Skin of body (tissue), 2 donors: Measurements from ENCODE around the gene ABI3BP. TPM values are rescaled to one million over a fixed set of nuclear protein-coding genes. Genes with fewer than 3 reads are reported as not detected.

Experiments used
- DNase-seq: peaks from one replicate; lab custom pipeline; 2025; lab: John Stamatoyannopoulos, UW
- total RNA-seq: library from RNA; depleted of rRNA; stranded (reverse); fragments of >200 nt; gene quantifications from one replicate; pipeline ENCODE4 v1.2.3, GENCODE V29; 2014

Gene ABI3BP
- total RNA-seq, 1 donor from 2014 or later, result 51.0 TPM

GRCh38 chr3:100743535-100743934 lies 249.7 kb downstream of the ABI3BP start:
- DNase-seq, result no peak

- DNase-seq, result no peak
These were observed 253.0 kb downstream of the ABI3BP start for GRCh38 chr3:100740207-100740606.

DNA sequence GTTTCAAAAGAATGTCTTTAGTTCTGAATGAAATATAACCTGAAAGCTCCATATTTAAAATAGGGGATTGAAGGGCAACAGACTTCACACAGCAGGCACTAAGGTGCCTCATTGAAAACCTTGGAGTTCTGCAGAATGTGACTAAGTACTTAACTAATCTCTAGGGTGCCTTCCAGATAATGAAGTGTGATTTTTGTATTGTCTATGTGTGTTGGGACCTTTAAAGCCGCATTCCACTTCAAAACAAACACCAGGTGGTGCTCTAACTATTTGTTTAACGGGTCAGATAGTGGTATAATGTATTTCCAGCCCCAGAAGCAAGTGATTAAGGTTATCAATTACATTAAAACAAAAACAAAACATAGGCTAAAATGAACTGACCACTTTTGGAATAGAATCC lies 255.9 kb downstream of the ABI3BP start:
- peak; percentile 7 for DNase-seq

DNA sequence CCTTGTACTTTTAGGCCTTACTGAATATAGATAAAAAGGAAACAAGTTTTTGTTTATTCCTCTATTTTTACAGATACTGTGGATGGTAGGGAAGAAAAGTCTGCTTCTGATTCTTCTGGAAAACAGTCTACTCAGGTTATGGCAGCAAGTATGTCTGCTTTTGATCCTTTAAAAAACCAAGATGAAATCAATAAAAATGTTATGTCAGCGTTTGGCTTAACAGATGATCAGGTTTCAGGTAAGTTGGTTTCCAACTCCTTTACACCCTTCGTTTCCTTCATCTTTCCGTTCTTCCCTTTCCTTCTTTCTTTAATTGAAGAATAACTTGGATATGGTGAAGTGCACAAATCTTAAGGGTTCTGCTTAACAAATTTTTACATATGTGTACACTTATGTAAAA lies 260.8 kb downstream of the ABI3BP start:
- DNase-seq, result no peak

GRCh38 chr3:100730524-100730923 lies 262.7 kb downstream of the ABI3BP start:
- DNase-seq, result no peak

DNA sequence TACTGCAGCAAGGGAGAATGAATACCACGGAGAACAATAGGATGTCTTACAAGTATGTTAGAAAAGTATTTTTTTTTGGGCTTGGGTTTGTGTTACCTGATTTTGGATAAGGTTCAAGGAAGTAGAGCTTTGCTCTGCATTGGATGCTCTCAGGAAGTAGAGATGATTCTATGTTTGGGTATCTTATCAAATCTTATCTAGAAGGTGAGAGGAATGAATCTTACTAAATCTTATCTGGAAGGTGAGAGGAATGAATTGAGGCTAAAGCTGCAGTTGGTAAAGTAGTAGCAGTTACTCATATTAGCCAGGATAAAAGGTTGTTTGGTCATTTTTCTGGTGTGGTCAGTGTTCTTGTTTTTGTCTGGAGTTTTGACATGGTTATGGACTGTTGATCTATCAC lies 266.5 kb downstream of the ABI3BP start:
- no peak for DNase-seq

DNA sequence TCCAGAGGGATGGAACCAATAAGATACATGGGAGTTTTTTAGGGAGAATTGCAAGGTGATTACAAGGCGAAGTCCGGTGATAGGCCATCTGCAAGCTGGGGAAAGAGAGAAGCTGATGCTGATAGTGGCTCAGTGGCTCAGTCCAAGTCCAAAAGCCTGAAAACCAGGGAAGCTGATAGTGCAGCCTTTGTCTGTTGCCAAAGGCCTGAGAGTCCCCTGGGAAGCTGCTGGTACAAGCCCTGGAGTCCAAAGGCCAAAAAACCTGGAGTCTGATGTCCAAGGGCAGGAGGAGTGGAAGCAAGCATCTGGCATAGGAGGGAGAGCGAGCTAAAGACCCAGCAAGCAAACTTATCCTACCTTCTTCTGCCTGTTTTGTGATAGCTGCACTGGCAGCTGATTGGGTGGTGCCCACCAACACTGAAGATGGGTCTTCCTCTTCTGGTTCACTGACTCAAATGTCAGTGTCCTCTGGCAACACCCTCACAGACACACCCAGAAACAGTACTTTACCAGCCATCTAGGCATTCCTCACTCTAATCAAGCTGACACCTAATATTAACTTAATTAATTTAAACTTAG lies 267.2 kb downstream of the ABI3BP start:
- DNase-seq, result no peak

DNA sequence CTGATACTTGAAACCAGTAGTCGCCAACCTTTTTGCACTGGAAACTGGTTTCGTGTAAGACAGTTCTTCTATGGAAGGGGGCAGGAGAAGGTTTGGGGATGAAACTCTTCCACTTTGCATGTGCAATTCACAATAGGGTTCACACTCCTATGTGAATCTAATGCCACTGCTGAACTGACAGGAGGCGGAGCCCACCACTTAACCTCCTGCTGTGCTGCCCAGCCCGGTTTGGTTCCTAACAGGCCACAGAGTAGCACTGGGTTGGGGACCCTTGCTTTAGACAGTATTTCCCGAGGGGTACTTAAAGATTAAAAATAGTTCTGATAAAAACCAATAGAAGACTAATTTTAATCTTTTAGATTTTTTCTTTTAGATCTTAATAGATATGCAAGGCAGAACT lies 272.8 kb downstream of the ABI3BP start:
- DNase-seq, result no peak

- no peak for DNase-seq
These were observed 274.1 kb downstream of the ABI3BP start for GRCh38 chr3:100719136-100719535.

GRCh38 chr3:100717637-100718487 lies 275.4 kb downstream of the ABI3BP start:
- DNase-seq, result no peak

DNA sequence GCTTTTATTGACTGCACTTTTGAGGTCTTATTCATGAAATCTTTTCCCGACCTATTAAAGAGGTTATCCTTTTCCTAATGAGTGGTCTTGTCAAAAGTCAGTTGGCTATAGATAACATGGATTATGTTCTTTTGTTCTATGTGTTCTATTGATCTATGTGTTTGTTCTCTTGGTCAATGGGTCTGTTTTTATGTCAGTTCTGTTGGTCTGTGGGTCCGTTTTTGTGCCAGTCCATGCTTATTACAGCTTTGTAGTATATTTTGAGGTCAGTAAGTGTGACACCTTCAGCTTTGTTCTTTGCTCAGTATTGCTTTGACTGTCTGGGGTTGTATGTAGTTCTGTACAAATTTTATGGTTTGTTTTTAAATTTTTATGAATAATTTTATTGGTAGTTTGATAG lies 276.2 kb downstream of the ABI3BP start:
- no peak for DNase-seq

DNA sequence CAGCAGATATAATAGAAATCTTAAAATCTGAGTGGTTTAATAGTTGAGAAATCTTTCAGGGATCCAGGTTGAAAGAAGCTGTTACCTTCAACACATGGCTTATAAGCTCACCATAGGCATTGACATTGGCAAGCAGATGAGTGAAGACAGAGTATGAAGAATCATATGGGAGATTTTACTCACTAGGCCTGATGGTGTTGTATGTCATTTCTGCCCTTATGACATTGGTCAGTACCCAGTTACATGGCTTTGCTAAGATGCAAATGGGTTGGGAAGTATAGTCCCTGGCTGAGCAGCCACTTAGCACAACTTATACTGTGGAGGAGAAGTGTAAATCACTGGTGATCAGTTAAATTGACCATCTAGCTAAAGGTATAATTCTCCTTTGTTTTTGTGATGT lies 278.0 kb downstream of the ABI3BP start:
- no peak for DNase-seq

- peak; percentile 58 for DNase-seq
These were observed 282.8 kb downstream of the ABI3BP start for GRCh38 chr3:100710261-100710968.

DNA sequence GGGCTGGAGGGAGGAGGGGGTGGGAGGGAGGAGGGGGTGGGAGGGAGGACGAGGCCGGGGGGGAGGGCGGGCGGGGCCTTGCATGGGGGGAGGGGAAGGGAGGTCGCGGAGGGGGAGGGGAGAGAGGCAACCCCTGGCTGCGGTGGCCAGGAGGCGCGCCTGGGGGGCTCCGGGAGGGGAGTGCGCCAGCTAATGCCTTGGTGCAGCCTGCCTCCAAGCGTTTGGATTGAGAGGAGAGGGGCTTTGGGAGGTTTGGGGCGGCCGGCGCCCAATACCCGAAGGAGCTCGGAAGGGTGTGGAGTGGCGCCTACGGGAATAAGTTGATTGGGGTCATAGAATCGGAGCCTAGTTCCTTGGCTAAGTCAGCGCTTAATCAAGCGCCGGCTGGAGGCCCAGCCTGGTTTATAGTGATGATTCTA lies 283.4 kb downstream of the ABI3BP start:
- DNase-seq, result peak; percentile 58

DNA sequence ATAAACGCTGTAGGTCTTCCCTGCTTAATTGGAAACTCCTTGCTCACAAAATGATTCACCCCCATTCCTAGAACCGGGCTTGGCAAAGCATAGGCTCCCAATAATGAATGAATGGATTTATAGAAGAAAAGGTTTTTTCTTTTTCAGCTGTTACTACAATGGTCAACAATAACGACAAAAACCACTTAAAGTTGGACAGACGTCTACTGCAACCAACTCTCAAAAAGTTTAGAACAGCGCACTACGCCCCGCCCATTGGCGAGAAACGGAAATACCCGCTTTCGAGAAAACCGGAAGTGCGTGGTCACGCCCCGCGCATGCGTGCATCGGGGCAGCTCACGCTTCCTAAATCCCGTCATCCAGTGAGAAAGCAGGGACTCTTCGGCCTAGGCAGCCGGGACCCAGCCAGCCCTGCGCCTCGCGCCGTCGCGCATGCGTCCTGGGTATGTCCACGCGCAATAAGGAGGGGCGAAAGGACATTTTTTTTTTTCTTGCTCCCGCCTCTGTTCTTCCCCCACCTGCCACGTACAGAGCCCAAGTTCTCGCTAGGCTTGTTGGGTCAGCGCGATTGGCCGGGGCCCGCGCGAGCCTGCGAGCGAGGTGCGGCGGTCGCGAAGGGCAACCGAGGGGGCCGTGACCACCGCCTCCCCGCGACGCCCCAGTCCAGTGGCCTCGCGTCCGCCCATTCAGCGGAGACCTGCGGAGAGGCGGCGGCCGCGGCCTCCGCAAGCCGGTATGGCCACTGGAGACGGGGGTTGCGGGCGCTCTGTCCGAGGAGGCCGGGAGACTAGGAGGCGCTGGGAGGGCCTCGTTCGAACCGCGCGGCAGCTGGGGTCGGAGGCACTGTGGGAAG lies 284.0 kb downstream of the ABI3BP start, which contains the start of gene TFG:
TFG (plus strand) TSS at position 506 of the 853 bp plus-strand sequence. CDS start 4,192 bp downstream, outside the sequence.
- DNase-seq, result peak; percentile 98

DNA sequence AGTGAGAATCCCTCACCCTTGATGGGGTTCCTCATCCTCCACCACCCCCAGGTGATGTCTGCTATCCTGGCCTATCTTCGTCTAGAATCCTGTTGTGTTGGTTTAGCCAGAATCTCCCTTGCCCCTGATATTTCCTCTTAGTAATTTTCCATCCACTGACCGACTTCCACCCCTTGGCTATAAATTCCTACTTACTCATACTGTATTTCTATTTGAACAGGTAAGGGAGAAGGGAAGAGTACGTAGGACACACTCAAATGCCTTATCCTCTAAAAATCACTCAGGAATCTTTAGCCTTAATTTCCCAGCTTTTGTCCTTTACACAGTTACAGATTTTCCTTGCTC lies 284.6 kb downstream of the ABI3BP start:
- DNase-seq, result no peak

DNA sequence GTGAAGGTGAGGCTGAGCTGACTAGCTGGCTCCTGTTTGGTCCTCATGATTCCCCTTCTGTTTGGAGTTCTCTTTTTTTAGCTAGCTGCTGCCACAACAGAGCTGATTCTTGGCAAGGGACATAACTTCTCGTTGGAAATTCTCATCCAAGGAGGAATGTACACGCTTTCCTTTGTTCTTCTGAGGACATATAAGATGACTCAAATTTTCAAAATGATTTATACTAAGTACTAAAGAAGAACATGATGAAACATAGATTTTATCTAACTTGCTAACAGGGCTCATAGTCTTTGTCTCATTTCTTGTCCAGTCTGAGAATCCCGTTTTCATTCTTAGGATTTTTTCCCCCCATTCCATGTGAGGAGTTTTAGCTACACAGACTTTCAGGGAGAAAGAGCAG lies 286.9 kb downstream of the ABI3BP start:
- no peak for DNase-seq

DNA sequence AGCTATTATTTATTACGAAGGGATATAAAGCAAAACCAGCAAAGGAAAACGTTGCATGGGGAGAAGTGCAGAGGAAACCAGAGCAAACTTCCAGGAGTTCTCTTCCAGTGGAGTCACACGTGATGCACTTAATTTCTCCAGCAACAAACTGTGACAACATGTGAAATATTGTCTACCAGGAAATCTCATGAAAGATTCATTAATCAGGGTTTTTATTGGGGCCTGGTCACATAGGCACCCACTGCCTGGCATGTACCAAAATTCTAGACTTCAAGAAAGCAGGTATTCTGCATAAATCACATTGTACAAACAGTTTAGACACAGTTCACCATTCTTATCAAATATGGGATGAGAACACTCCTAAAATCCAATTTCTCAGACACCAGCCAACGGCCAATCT lies 289.4 kb downstream of the ABI3BP start:
- DNase-seq, result no peak

- DNase-seq, result no peak
These were observed 290.3 kb downstream of the ABI3BP start for GRCh38 chr3:100702980-100703345.

DNA sequence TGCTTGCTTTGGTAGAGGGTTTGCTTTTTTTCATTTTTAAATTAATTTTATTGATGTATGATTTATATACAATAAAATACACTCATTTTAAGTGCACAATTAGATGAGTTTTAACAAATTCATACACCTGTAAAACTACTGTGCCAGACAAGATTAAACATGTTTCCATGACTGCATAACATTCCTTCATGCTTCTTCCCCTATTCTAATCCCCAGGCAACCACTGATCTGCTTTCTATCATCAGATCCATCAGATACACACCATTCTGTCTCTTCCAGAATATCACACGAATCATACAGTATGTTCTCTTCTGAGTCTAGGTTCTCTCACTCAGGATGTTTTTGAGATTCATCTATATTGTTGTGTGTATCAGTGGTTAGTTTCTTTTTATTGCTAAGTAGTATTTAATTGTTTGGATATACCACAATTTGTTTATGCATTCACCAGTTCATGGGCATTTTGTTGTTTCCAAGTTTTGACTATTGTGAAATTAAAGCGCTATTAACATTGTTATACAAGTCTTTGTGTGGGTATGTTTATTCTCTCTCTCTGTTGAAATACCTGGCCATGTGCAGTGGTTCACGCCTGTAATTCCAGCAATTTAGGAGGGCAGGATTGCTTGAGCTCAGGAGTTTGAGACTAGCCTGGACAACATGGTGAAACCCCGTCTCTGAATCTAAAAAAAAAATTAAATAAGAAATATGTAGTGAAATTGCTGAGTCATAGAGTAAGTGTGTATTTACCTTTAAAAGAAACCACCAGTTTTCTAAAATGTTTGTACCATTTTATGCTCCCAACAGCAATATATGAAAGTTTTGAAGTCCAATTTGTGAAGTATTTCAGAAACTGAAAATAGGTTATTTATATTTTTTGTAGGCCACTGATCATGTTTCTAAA lies 290.9 kb downstream of the ABI3BP start:
- no peak for DNase-seq

- DNase-seq, result no peak
These were observed 292.5 kb downstream of the ABI3BP start for GRCh38 chr3:100700708-100701107.
